ENCODE results near the gene BPIFA1. TPM values are rescaled to one million over a fixed set of nuclear protein-coding genes. Genes with fewer than 3 reads are reported as not detected.

The BPIFA1 gene
- total and polyA plus RNA-seq, 12 donors = not detected

GRCh38 chr20:33291830-33292355 lies 56.1 kb downstream of the BPIFA1 start:
- peak; percentile 24 to 67 (median 40) for DNase-seq
- no peak for TF ChIP-seq POLR2A (IDR thresholded peaks at IDR 0.05)
- TF ChIP-seq CTCF (IDR thresholded peaks at IDR 0.05) = peak; percentile 56 to 87 (median 74)
- 31 to 38% (median 31%) methylated on average over 6 to 7 of the region's 7 CpGs for WGBS, 4 donors
- Histone ChIP-seq H3K27me3 (no peaks in the 10 kb centered on the region), H3K4me1 (replicated peaks in 1 of 2) (peaks cover 4 to 8% of the 10 kb centered on the region in 2 donors), H3K27ac (no peak overlapping the region), H3K9me3 (replicated peaks in 1 of 3) (no peaks in the 10 kb centered on the region), H3K4me3 (no peak overlapping the region), H3K36me3 (replicated peaks in 1 of 2) (no peaks in the 10 kb centered on the region)
- intact Hi-C loops (cut with DNase I) = no loop called here

Other genes starting within 250 kb of the BPIFA1 start
- not detected for gene SUN5, start 231.6 kb upstream of the BPIFA1 start, total RNA-seq
- gene SUN5, start 231.6 kb upstream of the BPIFA1 start, polyA plus RNA-seq = not detected
- gene BPIFB2, start 228.3 kb upstream of the BPIFA1 start, total RNA-seq = under 1 TPM in 1 of 9 donors, not detected in 8; 0.15 TPM
- gene BPIFB2, start 228.3 kb upstream of the BPIFA1 start, polyA plus RNA-seq = not detected
- not detected for gene BPIFB6, start 204.3 kb upstream of the BPIFA1 start, total RNA-seq
- not detected for gene BPIFB6, start 204.3 kb upstream of the BPIFA1 start, polyA plus RNA-seq
- gene BPIFB3, start 182.1 kb upstream of the BPIFA1 start, total RNA-seq = not detected
- gene BPIFB3, start 182.1 kb upstream of the BPIFA1 start, polyA plus RNA-seq = not detected
- not detected for gene BPIFB4, start 156.4 kb upstream of the BPIFA1 start, total RNA-seq
- under 1 TPM in 1 of 3 donors, not detected in 2; 0.07 TPM for gene BPIFB4, start 156.4 kb upstream of the BPIFA1 start, polyA plus RNA-seq
- gene BPIFA2, start 67.8 kb upstream of the BPIFA1 start, total RNA-seq = not detected
- gene BPIFA2, start 67.8 kb upstream of the BPIFA1 start, polyA plus RNA-seq = not detected
- gene BPIFA3, start 18.6 kb upstream of the BPIFA1 start, total RNA-seq = not detected
- not detected for gene BPIFA3, start 18.6 kb upstream of the BPIFA1 start, polyA plus RNA-seq
- gene BPIFB1, start 47.2 kb downstream of the BPIFA1 start, total RNA-seq = under 1 TPM in 2 of 9 donors, not detected in 7; 0.23 to 0.25 TPM
- gene BPIFB1, start 47.2 kb downstream of the BPIFA1 start, polyA plus RNA-seq = under 1 TPM in 1 of 3 donors, not detected in 2; 0.07 TPM
- gene CDK5RAP1, start 165.5 kb downstream of the BPIFA1 start, total RNA-seq = 10 to 100 TPM; 11.3 to 38.8 (median 23.6) TPM
- gene CDK5RAP1, start 165.5 kb downstream of the BPIFA1 start, polyA plus RNA-seq = 100 to 1,000 TPM in 1 of 3 donors, 10 to 100 TPM in 2; 30.4 to 134 (median 67.8) TPM
- gene SNTA1, start 207.8 kb downstream of the BPIFA1 start, total RNA-seq = 10 to 100 TPM; 11.5 to 73.2 (median 29.6) TPM
- 10 to 100 TPM in 2 of 3 donors, 1 to 10 TPM in 1; 4.3 to 42.2 (median 29.3) TPM for gene SNTA1, start 207.8 kb downstream of the BPIFA1 start, polyA plus RNA-seq